HepG2 (cell line): ENCODE results near the gene CLEC9A. TPM values are rescaled to one million over a fixed set of nuclear protein-coding genes. Genes with fewer than 3 reads are reported as not detected.

Experiments used
- ATAC-seq: fragments of 200-7000 bp; cut with Tn5 transposase; 3 replicates; pipeline ENCODE4 v1.9.1; 2020; ENCODE audit warnings: mild to moderate bottlenecking, moderate library complexity
- BruUV-seq: library from RNA; stranded (reverse); fragments of 400-500 nt; replicated peaks from 2 replicates; lab custom pipeline; 2021; lab: Mats Ljungman, UMichigan
- CTCF ChIA-PET: fragments of 300-600 bp; formaldehyde crosslinking; extraction: SDS; loops from one replicate; lab custom pipeline; 2021; ENCODE audit warnings: low total read pairs, inconsistent platforms, low intra/inter-chr PET ratio; lab: Yijun Ruan, JAX
- POLR2A ChIA-PET: fragments of 350-600 bp; sonication (Branson Sonifier 250); formaldehyde crosslinking; loops from one replicate; lab custom pipeline; 2020; ENCODE audit warnings: antibody characterized with exemption, inconsistent platforms; lab: Yijun Ruan, JAX
- DNase-seq: peaks from one replicate; pipeline ENCODE4 v3.0.0-alpha.2; 2015; ENCODE audit warnings: low spot score
- FAIRE-seq: peaks from 3 replicates; lab custom pipeline; 2011; peaks lifted over from hg19 to GRCh38; lab: Jason Lieb, UNC
- H2AFZ ChIP-seq: one replicate; pipeline ENCODE4 v1.6.1; 2011; ENCODE audit warnings: low read length, inconsistent platforms
- H3K27ac ChIP-seq: fragments of 300-600 bp; 3 replicates; pipeline ENCODE4 v1.8.0; 2011; ENCODE audit warnings: mixed run types, mild to moderate bottlenecking, mixed read lengths, low read length, inconsistent platforms; ENCODE audit not compliant: insufficient read depth; ENCODE audit errors: extremely low read length
- H3K27me3 ChIP-seq, 2 experiments: fragments of 200-600 bp in 1 of 2; 2 replicates in 1 of 2; 3 replicates in 1 of 2; pipeline versions ENCODE4 v1.6.0 to v1.8.0; 2011; ENCODE audit warnings: low read length in 2 of 2, mild to moderate bottlenecking in 2 of 2, moderate library complexity in 2 of 2, inconsistent platforms in 1 of 2; ENCODE audit not compliant: insufficient read depth in 2 of 2, control insufficient read depth in 1 of 2
- H3K36me3 ChIP-seq, 2 experiments: fragments of 200-600 bp in 1 of 2; replicated peaks in 1 of 2; 2 replicates in 1 of 2; 3 replicates in 1 of 2; pipeline versions ENCODE4 v1.5.1 to v1.8.0; 2011; ENCODE audit warnings: low read length in 2 of 2, inconsistent platforms in 1 of 2; ENCODE audit not compliant: insufficient read depth in 2 of 2, control insufficient read depth in 1 of 2
- H3K4me1 ChIP-seq: 2 replicates; pipeline ENCODE4 v1.5.1; 2012; ENCODE audit warnings: low read length, inconsistent platforms; ENCODE audit not compliant: insufficient read depth
- H3K4me2 ChIP-seq: 2 replicates; pipeline ENCODE4 v1.6.0; 2011; ENCODE audit warnings: low read depth, low read length, inconsistent platforms
- H3K4me3 ChIP-seq, 3 experiments: fragments of 200-600 bp in 1 of 3; sonication (generic), shearing (Covaris generic) in 1 of 3; replicated peaks in 1 of 3; 2 replicates each; pipeline ENCODE4 v1.5.1; 2011 to 2016; ENCODE audit warnings: low read length in 3 of 3, inconsistent platforms in 2 of 3, low read depth in 2 of 3, mild to moderate bottlenecking in 2 of 3, control low read depth in 1 of 3, mixed read lengths in 1 of 3; ENCODE audit not compliant: insufficient read depth in 1 of 3
- H3K79me2 ChIP-seq: one replicate; pipeline ENCODE4 v1.6.1; 2011; ENCODE audit warnings: low read length, inconsistent platforms; ENCODE audit not compliant: insufficient read depth
- H3K9ac ChIP-seq: 2 replicates; pipeline ENCODE4 v1.6.0; 2011; ENCODE audit warnings: mild to moderate bottlenecking, low read depth, low read length, inconsistent platforms; ENCODE audit not compliant: insufficient read depth
- H3K9me3 ChIP-seq: 2 replicates; pipeline ENCODE4 v1.5.1; 2012; ENCODE audit warnings: mild to moderate bottlenecking, low read length
- H4K20me1 ChIP-seq: 2 replicates; pipeline ENCODE4 v1.6.0; 2011; ENCODE audit warnings: inconsistent platforms, mild to moderate bottlenecking, low read length, moderate library complexity; ENCODE audit not compliant: insufficient read depth
- ASH2L ChIP-seq: fragments of 300-600, 200-600 bp; sonication (generic); IDR thresholded peaks from 2 replicates; pipeline ENCODE4 v1.7.0; 2017; ENCODE audit warnings: low read depth, mild to moderate bottlenecking, moderate library complexity, mixed read lengths, low read length; ENCODE audit not compliant: insufficient read length
- CBX5 ChIP-seq: sonication (generic); formaldehyde crosslinking; IDR thresholded peaks from 2 replicates; pipeline ENCODE4 v1.4.0; 2020; ENCODE audit warnings: missing genetic modification reagents, borderline replicate concordance
- CHCHD3 ChIP-seq: sonication (generic); formaldehyde crosslinking; IDR thresholded peaks from 2 replicates; pipeline ENCODE4 v1.8.0; 2022; ENCODE audit warnings: mild to moderate bottlenecking, missing genetic modification reagents, moderate library complexity
- CHD4 ChIP-seq: fragments of 200-600 bp; sonication (generic); IDR thresholded peaks from 2 replicates; pipeline ENCODE4 v1.7.0; 2017; ENCODE audit warnings: mild to moderate bottlenecking, low read length, borderline replicate concordance
- EED ChIP-seq: sonication (generic); formaldehyde crosslinking; IDR thresholded peaks from 2 replicates; pipeline ENCODE4 v1.5.0; 2020; ENCODE audit warnings: mild to moderate bottlenecking, missing genetic modification reagents
- MAFF ChIP-seq: IDR thresholded peaks from 2 replicates; pipeline ENCODE4 v1.6.1; 2011; ENCODE audit warnings: low read depth, low read length, improper control_type of control experiment
- MBNL3 ChIP-seq: fragments of 250-450 bp; sonication (Bioruptor Pico); conservative IDR thresholded peaks from 2 replicates; pipeline ENCODE4 v1.8.0; 2022; ENCODE audit warnings: mild to moderate bottlenecking, inconsistent platforms
- PAWR ChIP-seq: sonication (generic); formaldehyde crosslinking; IDR thresholded peaks from 2 replicates; pipeline ENCODE4 v1.4.0; 2020; ENCODE audit warnings: missing genetic modification reagents, mild to moderate bottlenecking, borderline replicate concordance
- RARA ChIP-seq: IDR thresholded peaks from 2 replicates; pipeline ENCODE4 v1.6.1; 2016; ENCODE audit warnings: missing genetic modification reagents, missing compliant biosample characterization
- TARDBP ChIP-seq: sonication (generic); formaldehyde crosslinking; IDR thresholded peaks from 2 replicates; pipeline ENCODE4 v1.8.0; 2022; ENCODE audit warnings: mild to moderate bottlenecking, missing genetic modification reagents
- TBX3 ChIP-seq: fragments of 450-650 bp; IDR thresholded peaks from 2 replicates; pipeline ENCODE4 v1.6.1; 2017; ENCODE audit warnings: antibody characterized with exemption, mild to moderate bottlenecking, inconsistent platforms, borderline replicate concordance
- USF2 ChIP-seq, 2 experiments: sonication (generic) in 1 of 2; formaldehyde crosslinking in 1 of 2; IDR thresholded peaks; 2 replicates each; pipeline versions ENCODE4 v1.5.1 to v1.6.1; 2011 to 2020; ENCODE audit warnings: borderline replicate concordance in 1 of 2, low read depth in 1 of 2, low read length in 1 of 2, mild to moderate bottlenecking in 1 of 2, missing genetic modification reagents in 1 of 2, moderate library complexity in 1 of 2
- YEATS2 ChIP-seq: sonication (generic); formaldehyde crosslinking; IDR thresholded peaks from 2 replicates; pipeline ENCODE4 v1.4.0; 2020; ENCODE audit warnings: missing genetic modification reagents, borderline replicate concordance
- ZMYM3 ChIP-seq: sonication (generic); formaldehyde crosslinking; IDR thresholded peaks from 2 replicates; pipeline ENCODE4 v1.5.1; 2020; ENCODE audit warnings: mild to moderate bottlenecking, missing genetic modification reagents
- ZNF468 ChIP-seq: sonication (generic); formaldehyde crosslinking; IDR thresholded peaks from 2 replicates; pipeline ENCODE4 v1.8.0; 2022; ENCODE audit warnings: mild to moderate bottlenecking, moderate library complexity, missing genetic modification reagents
- ZNF788 ChIP-seq: sonication (generic); formaldehyde crosslinking; IDR thresholded peaks from 2 replicates; pipeline ENCODE4 v1.5.0; 2020; ENCODE audit warnings: mild to moderate bottlenecking, missing genetic modification reagents, borderline replicate concordance
- WGBS: methylation state at CpG from one replicate; pipeline ENCODE4 v1.1.6; 2017; ENCODE audit warnings: low lambda C conversion rate; 5-methylcytosine and 5-hydroxymethylcytosine counted together
- in situ Hi-C: cut with HindIII; loops from 2 replicates; pipeline ENCODE4 v1.10.0; 2017; ENCODE audit warnings: low pct_unique_long_range_greater_than_20kb; ENCODE audit not compliant: extremely low pct_ligation_motif_present
- intact Hi-C: fragments of 100-400 bp; cut with micrococcal nuclease; formaldehyde crosslinking; loops from one replicate; pipeline ENCODE4 v1.10.0; 2022; ENCODE audit not compliant: unreplicated experiment
- polyA plus RNA-seq, 8 experiments: library from polyadenylated mRNA; depleted of rRNA in 3 of 8; stranded (reverse) in 7 of 8; unstranded in 1 of 8; fragments of >200 nt; fragmentation: Illumina TruSeq in 4 of 8; extraction: Trizol in 4 of 8; gene quantifications; 2 replicates each; pipeline versions ENCODE4 v1.2.1 to v1.2.3, GENCODE V29; 2011 to 2016; ENCODE audit warnings: low read depth in 4 of 8, missing spikeins in 1 of 8, mixed read lengths in 1 of 8; ENCODE audit not compliant: insufficient read depth in 1 of 8
- total RNA-seq, 5 experiments: library from RNA; depleted of rRNA; stranded (reverse); fragments of >200 nt; fragmentation: Illumina TruSeq; extraction: Trizol; gene quantifications; 2 replicates each; pipeline ENCODE4 v1.2.3, GENCODE V29; 2016; ENCODE audit warnings: low read depth in 1 of 5
- TF ChIP-seq, protein P1 (sequence below): sonication (generic); formaldehyde crosslinking; IDR thresholded peaks from 2 replicates; pipeline ENCODE4 v1.4.0; 2020; ENCODE audit warnings: mild to moderate bottlenecking, low read depth, missing genetic modification reagents
- TF ChIP-seq, protein P2 (sequence below): sonication (generic); formaldehyde crosslinking; IDR thresholded peaks from 2 replicates; pipeline ENCODE4 v1.4.0; 2020; ENCODE audit warnings: missing genetic modification reagents

The CLEC9A gene
- total and polyA plus RNA-seq, 2 of the 13 experiments (the other 11 are each of a cell fraction or from before 2014, with no cell fraction given): not detected

DNA sequence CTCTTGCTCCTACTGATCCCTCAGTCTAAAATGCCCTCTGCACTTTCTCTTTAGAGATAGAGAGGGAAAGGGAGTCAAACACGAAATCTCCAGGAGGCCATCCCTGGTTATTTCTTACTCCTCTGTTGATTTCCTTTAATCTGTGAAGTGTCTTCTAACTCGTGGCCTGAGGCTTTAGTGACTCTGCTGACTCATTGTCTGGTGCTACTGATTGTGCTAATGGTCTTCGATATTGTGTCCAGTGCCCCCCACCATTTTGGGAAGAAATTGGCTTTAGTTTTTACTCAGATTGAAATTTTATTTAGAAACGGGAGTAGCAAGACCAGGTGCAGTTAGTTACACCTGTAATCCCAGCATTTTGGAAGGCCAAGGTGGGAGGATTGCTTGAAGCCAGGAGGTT lies 839 bp downstream of the CLEC9A start:
- H3K4me2 ChIP-seq: no peak overlapping the region
- no TSS peak for BruUV-seq

GRCh38 chr12:10031771-10032175 lies 1.3 kb downstream of the CLEC9A start:
- Histone ChIP-seq H4K20me1 (no peaks in the 10 kb centered on the region), H2AFZ (no peak overlapping the region), H3K79me2 (no peaks in the 10 kb centered on the region), H3K4me2 (no peak overlapping the region), H3K4me1 (no peaks in the 10 kb centered on the region), H3K9me3 (no peaks in the 10 kb centered on the region), H3K27me3 (peaks cover 0 to 9% of the 10 kb centered on the region in 2 experiments; a peak in 2 of 5 replicates), H3K4me3 (no peak overlapping the region), H3K27ac (no peak overlapping the region), H3K36me3 (no peaks in the 10 kb centered on the region), H3K9ac (no peak overlapping the region)
- no peak for FAIRE-seq
- CTCF ChIA-PET: no interaction called here
- under 1% methylated on average over 5 of the region's 5 CpGs for WGBS
- POLR2A ChIA-PET: no interaction called here
- BruUV-seq: no TSS peak
- intact Hi-C loops: no loop called here
- no peak for DNase-seq
- no peak for ATAC-seq
- in situ Hi-C loops: no loop called here
- TF ChIP-seq ZMYM3 (no peak), PAWR (CRISPR knock-in tag) (no peak), ZNF788 (CRISPR knock-in tag) (no peak), ASH2L (no peak), TARDBP (CRISPR knock-in tag) (no peak), EED (CRISPR knock-in tag) (no peak), TBX3 (no peak), CHD4 (no peak), USF2 (IDR thresholded peaks at IDR 0.05; ENCODE audit: low read depth, low read length) (no peak), USF2 (CRISPR knock-in tag; IDR thresholded peaks at IDR 0.05; ENCODE audit: borderline replicate concordance) (no peak), CHCHD3 (CRISPR knock-in tag) (no peak)

More for the DNA sequence above, 839 bp downstream of the CLEC9A start:
- Histone ChIP-seq H3K4me3 (no peak overlapping the region), H3K36me3 (no peaks in the 10 kb centered on the region), H3K9me3 (no peaks in the 10 kb centered on the region), H2AFZ (no peak overlapping the region), H3K9ac (no peak overlapping the region), H3K27me3 (peaks cover 0 to 9% of the 10 kb centered on the region in 2 experiments; a peak in 2 of 5 replicates), H3K4me1 (no peaks in the 10 kb centered on the region), H3K27ac (no peak overlapping the region), H4K20me1 (no peaks in the 10 kb centered on the region), H3K79me2 (no peaks in the 10 kb centered on the region)
- POLR2A ChIA-PET: no interaction called here
- TF ChIP-seq CBX5 (CRISPR knock-in tag): no peak
- no peak for TF ChIP-seq RARA (CRISPR knock-in tag)
- TF ChIP-seq YEATS2 (CRISPR knock-in tag): no peak
- TF ChIP-seq MAFF: no peak
- TF ChIP-seq, protein P1, sequence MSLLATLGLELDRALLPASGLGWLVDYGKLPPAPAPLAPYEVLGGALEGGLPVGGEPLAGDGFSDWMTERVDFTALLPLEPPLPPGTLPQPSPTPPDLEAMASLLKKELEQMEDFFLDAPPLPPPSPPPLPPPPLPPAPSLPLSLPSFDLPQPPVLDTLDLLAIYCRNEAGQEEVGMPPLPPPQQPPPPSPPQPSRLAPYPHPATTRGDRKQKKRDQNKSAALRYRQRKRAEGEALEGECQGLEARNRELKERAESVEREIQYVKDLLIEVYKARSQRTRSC (CRISPR knock-in tag): no peak
- no peak for TF ChIP-seq MBNL3 (CRISPR knock-in tag)
- no peak for TF ChIP-seq ZNF468 (CRISPR knock-in tag)
- TF ChIP-seq, protein P2, sequence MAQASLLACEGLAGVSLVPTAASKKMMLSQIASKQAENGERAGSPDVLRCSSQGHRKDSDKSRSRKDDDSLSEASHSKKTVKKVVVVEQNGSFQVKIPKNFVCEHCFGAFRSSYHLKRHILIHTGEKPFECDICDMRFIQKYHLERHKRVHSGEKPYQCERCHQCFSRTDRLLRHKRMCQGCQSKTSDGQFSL (CRISPR knock-in tag): no peak
- CTCF ChIA-PET: no interaction called here
- in situ Hi-C loops (no loop called here), intact Hi-C loops (no loop called here)
- no peak for ATAC-seq
- WGBS: 4% methylated on average over 4 of the region's 4 CpGs
- no peak for FAIRE-seq
- no peak for DNase-seq
